T1000 (cell line): ENCODE data around the gene GNB1L.

Source experiments
- DNase-seq: peaks from one replicate; lab custom pipeline; 2025; ENCODE audit warnings: mixed read lengths; lab: John Stamatoyannopoulos, UW

The GNB1L gene

GRCh38 chr22:19733755-19734154 lies 120.9 kb downstream of the GNB1L start:
- DNase-seq: no peak
